Measurements from ENCODE around the gene CDC37. TPM values are rescaled to one million over a fixed set of nuclear protein-coding genes. Genes with fewer than 3 reads are reported as not detected.

The CDC37 gene
- total RNA-seq, 2 donors from 2014 or later: 130 to 131 TPM

DNA sequence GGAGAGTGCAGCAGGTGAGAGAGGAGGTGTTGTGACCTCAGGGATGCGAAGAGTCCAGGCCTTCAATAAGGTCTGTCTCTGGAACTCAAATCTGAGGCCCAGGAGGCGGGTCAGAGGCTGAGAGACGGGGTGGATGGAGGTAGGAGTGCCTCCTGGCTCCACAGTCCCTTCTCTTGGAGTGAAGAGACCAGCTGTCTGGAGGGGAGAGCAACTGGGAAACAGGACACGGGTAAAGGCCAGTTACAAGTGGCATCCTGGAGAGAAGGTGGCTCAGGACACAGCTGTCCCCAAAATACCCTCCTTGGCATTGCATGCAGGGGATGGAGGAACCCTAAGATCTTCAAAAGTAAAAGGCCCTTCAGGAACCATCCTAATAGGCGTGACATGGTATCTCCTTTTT, 36.2 kb upstream of the CDC37 start:
- Histone ChIP-seq H3K9me3 (no peaks in the 10 kb centered on the region), H3K4me3 (no peak overlapping the region), H3K4me1 (no peaks in the 10 kb centered on the region), H3K36me3 (no peaks in the 10 kb centered on the region), H3K27me3 (no peaks in the 10 kb centered on the region), H3K27ac (no peak overlapping the region)
- DNase-seq (ENCODE audit: low spot score): no peak
- TF ChIP-seq, protein P1, sequence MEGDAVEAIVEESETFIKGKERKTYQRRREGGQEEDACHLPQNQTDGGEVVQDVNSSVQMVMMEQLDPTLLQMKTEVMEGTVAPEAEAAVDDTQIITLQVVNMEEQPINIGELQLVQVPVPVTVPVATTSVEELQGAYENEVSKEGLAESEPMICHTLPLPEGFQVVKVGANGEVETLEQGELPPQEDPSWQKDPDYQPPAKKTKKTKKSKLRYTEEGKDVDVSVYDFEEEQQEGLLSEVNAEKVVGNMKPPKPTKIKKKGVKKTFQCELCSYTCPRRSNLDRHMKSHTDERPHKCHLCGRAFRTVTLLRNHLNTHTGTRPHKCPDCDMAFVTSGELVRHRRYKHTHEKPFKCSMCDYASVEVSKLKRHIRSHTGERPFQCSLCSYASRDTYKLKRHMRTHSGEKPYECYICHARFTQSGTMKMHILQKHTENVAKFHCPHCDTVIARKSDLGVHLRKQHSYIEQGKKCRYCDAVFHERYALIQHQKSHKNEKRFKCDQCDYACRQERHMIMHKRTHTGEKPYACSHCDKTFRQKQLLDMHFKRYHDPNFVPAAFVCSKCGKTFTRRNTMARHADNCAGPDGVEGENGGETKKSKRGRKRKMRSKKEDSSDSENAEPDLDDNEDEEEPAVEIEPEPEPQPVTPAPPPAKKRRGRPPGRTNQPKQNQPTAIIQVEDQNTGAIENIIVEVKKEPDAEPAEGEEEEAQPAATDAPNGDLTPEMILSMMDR (IDR thresholded peaks at IDR 0.05): no peak

- TF ChIP-seq, protein P1 (IDR thresholded peaks at IDR 0.05): no peak
- DNase-seq (ENCODE audit: low spot score): no peak
- Histone ChIP-seq H3K4me1 (peaks cover 0 to 30% of the 10 kb centered on the region in 2 donors), H3K27me3 (no peaks in the 10 kb centered on the region), H3K4me3 (no peak overlapping the region), H3K36me3 (no peaks in the 10 kb centered on the region), H3K27ac (no peak overlapping the region), H3K9me3 (no peaks in the 10 kb centered on the region)
Measured at GRCh38 chr19:10433131-10433536, 29.8 kb upstream of the CDC37 start.

DNA sequence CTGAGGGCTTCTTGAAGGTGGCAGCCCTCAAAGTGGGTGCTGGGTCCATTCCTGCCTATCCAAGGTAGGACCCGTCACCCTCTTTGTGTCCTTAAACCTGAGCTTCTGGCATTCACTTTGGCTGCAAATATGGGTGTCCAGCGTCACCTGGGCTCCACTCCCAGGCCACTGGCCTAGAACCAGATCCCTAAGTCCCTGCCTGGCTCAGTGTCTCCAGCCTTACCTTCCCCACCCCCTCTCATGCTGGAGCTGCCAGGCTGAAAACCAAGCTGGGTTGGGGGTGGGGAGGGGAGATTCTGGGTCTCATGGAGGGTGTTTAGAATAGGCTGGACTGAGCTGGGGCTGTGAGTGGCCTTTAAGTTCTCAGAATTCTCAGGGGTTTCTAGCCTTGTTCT, 29.4 kb upstream of the CDC37 start:
- no peak for DNase-seq (ENCODE audit: low spot score)

GRCh38 chr19:10431943-10432735, 28.8 kb upstream of the CDC37 start:
- DNase-seq (ENCODE audit: low spot score): no peak

More for the DNA sequence above, 29.4 kb upstream of the CDC37 start:
- Histone ChIP-seq H3K27ac (peak overlapping the region; percentile 8 to 64), H3K36me3 (no peaks in the 10 kb centered on the region), H3K4me3 (peak overlapping the region; percentile 56 to 68), H3K27me3 (no peaks in the 10 kb centered on the region), H3K9me3 (no peaks in the 10 kb centered on the region), H3K4me1 (peaks cover 0 to 30% of the 10 kb centered on the region in 2 donors)
- TF ChIP-seq, protein P1 (IDR thresholded peaks at IDR 0.05): no peak

DNA sequence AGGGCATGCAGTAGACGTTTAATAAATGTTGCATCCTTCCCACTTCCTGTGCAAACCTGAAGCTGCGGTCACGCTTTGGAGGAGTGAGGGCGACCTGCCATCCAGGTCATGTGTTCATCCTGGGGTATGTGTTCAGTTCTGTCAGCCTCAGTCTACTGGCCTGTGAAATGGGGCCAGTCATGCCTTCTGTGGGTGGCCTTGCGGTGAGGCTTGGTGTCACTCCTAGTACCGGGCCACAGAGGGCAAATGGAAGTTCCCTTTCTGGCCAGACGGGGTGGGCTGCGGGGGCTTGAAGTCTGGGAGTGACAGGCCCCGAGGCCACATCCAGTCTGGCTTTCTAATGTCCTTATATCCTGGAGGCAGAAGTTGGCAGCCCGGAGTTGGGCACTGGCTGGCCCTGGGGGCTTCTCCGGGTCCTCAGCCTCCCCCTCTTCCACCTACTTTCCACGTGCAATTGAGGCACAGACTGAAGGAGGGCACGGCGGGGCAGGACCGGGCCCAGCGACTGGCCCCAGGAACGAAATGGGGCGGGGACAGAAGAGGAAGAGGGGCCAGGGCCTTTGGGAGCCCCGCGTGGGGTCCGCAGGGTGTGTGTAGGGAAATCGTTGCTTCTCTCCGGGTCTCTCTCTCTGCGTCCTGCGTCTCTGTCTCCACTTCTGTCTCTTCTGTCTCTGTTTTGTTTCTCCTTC, 28.1 kb upstream of the CDC37 start:
- no peaks in the 10 kb centered on the region for H3K9me3 ChIP-seq
- DNase-seq (ENCODE audit: low spot score): no peak
- H3K36me3 ChIP-seq: no peaks in the 10 kb centered on the region
- peak overlapping the region; percentile 8 to 64 for H3K27ac ChIP-seq
- peaks cover 0 to 30% of the 10 kb centered on the region in 2 donors for H3K4me1 ChIP-seq
- no peaks in the 10 kb centered on the region for H3K27me3 ChIP-seq
- H3K4me3 ChIP-seq: peak overlapping the region; percentile 56 to 68
- TF ChIP-seq, protein P1 (IDR thresholded peaks at IDR 0.05): no peak

More at GRCh38 chr19:10431943-10432735, 28.8 kb upstream of the CDC37 start:
- peak overlapping the region; percentile 56 to 68 for H3K4me3 ChIP-seq
- H3K4me1 ChIP-seq: peaks cover 0 to 30% of the 10 kb centered on the region in 2 donors
- TF ChIP-seq, protein P1 (IDR thresholded peaks at IDR 0.05): no peak
- no peaks in the 10 kb centered on the region for H3K27me3 ChIP-seq
- no peaks in the 10 kb centered on the region for H3K36me3 ChIP-seq
- no peaks in the 10 kb centered on the region for H3K9me3 ChIP-seq
- H3K27ac ChIP-seq: peak overlapping the region; percentile 8 to 64

All from right atrium auricular region (tissue), 2 donors.